GM19238 (cell line): ENCODE results near the gene INF2.

ENCODE experiments used
- DNase-seq: peaks from one replicate; pipeline ENCODE4 v3.0.0; 2011; ENCODE audit warnings: low spot score; ENCODE audit not compliant: insufficient read length

Gene INF2

GRCh38 chr14:104701383-104702076 is 12.1 kb downstream of the INF2 start:
- no peak for DNase-seq

- DNase-seq: no peak
Observed at GRCh38 chr14:104702106-104702505, 12.7 kb downstream of the INF2 start.

- no peak for DNase-seq
Observed at GRCh38 chr14:104702673-104703072, 13.3 kb downstream of the INF2 start.

GRCh38 chr14:104703269-104703668 is 13.9 kb downstream of the INF2 start:
- no peak for DNase-seq

- DNase-seq: no peak
Observed at GRCh38 chr14:104704252-104704651, 14.8 kb downstream of the INF2 start.

- no peak for DNase-seq
Observed at GRCh38 chr14:104705340-104706047, 16.1 kb downstream of the INF2 start.

GRCh38 chr14:104706733-104707607 is 17.6 kb downstream of the INF2 start:
- DNase-seq: no peak

GRCh38 chr14:104707608-104708595 is 18.5 kb downstream of the INF2 start:
- DNase-seq: no peak

GRCh38 chr14:104708606-104709268 is 19.3 kb downstream of the INF2 start:
- peak; percentile 98 for DNase-seq

GRCh38 chr14:104709387-104710039 is 20.1 kb downstream of the INF2 start:
- DNase-seq: no peak

GRCh38 chr14:104710071-104710735 is 20.8 kb downstream of the INF2 start:
- no peak for DNase-seq

- DNase-seq: no peak
Observed at GRCh38 chr14:104712881-104713734, 23.7 kb downstream of the INF2 start.

- no peak for DNase-seq
Observed at GRCh38 chr14:104714066-104714465, 24.6 kb downstream of the INF2 start.

- DNase-seq: no peak
Observed at GRCh38 chr14:104714681-104715080, 25.3 kb downstream of the INF2 start.

- DNase-seq: no peak
Observed at GRCh38 chr14:104715416-104715815, 26.0 kb downstream of the INF2 start.

- DNase-seq: no peak
Observed at GRCh38 chr14:104715871-104716270, 26.5 kb downstream of the INF2 start.

- no peak for DNase-seq
Observed at GRCh38 chr14:104717137-104717536, 27.7 kb downstream of the INF2 start.

GRCh38 chr14:104717646-104718045 is 28.2 kb downstream of the INF2 start:
- no peak for DNase-seq
